Right lobe of liver (tissue), 4 donors: ENCODE data around the gene STAM.

ENCODE experiments used
- POLR2A ChIP-seq: fragments of 450-650 bp; IDR thresholded peaks from one replicate; pipeline ENCODE4 v1.6.1; 2017; ENCODE audit warnings: antibody characterized with exemption, mild to moderate bottlenecking
- TF ChIP-seq, protein P1 (sequence below), 4 donors: fragments of 200-600 bp in 3 of 4; fragments of 450-650 bp in 1 of 4; IDR thresholded peaks; one replicate each; pipeline versions ENCODE4 v1.5.1 to v1.8.0; 2016 to 2022; ENCODE audit warnings: antibody characterized with exemption in 4 of 4, mild to moderate bottlenecking in 2 of 4
- donor health status: DM: no; HTN: no; CAD: no.
- donor health status: DM: no; HTN: no; CAD: no.
- donor health status: DM: no; HTN: yes; CAD: no.

GRCh38 chr10:17687117-17687831 is 43.3 kb downstream of the STAM start:
- TF ChIP-seq, protein P1, sequence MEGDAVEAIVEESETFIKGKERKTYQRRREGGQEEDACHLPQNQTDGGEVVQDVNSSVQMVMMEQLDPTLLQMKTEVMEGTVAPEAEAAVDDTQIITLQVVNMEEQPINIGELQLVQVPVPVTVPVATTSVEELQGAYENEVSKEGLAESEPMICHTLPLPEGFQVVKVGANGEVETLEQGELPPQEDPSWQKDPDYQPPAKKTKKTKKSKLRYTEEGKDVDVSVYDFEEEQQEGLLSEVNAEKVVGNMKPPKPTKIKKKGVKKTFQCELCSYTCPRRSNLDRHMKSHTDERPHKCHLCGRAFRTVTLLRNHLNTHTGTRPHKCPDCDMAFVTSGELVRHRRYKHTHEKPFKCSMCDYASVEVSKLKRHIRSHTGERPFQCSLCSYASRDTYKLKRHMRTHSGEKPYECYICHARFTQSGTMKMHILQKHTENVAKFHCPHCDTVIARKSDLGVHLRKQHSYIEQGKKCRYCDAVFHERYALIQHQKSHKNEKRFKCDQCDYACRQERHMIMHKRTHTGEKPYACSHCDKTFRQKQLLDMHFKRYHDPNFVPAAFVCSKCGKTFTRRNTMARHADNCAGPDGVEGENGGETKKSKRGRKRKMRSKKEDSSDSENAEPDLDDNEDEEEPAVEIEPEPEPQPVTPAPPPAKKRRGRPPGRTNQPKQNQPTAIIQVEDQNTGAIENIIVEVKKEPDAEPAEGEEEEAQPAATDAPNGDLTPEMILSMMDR (IDR thresholded peaks at IDR 0.05) = no peak
- TF ChIP-seq POLR2A = no peak
